HG03064 (cell line): Measurements from ENCODE around the gene EPN3.

Experiments
- ATAC-seq: cut with Tn5 transposase; IDR thresholded peaks from one replicate; pipeline ENCODE4 v1.9.1; 2021; ENCODE audit warnings: low read depth; ENCODE audit not compliant: unreplicated experiment

Gene EPN3

GRCh38 chr17:50532452-50533024 is at the start of gene EPN3:
EPN3 (plus strand) TSS chr17:50532735; CDS start chr17:50536557, 3,822 bp downstream.
- ATAC-seq, result no peak

- ATAC-seq, result no peak
Measured at GRCh38 chr17:50483266-50483665, 49.3 kb upstream of the EPN3 start.

- ATAC-seq, result no peak
Measured at GRCh38 chr17:50484386-50485155, 48.0 kb upstream of the EPN3 start.

GRCh38 chr17:50487213-50488096 is 45.1 kb upstream of the EPN3 start:
- no peak for ATAC-seq

GRCh38 chr17:50488880-50489279 is 43.7 kb upstream of the EPN3 start:
- no peak for ATAC-seq

GRCh38 chr17:50491505-50491904 is 41.0 kb upstream of the EPN3 start:
- no peak for ATAC-seq

- no peak for ATAC-seq
Measured at GRCh38 chr17:50492214-50492613, 40.3 kb upstream of the EPN3 start.

- ATAC-seq, result no peak
Measured at GRCh38 chr17:50493744-50494143, 38.8 kb upstream of the EPN3 start.

GRCh38 chr17:50495217-50495823 is 37.2 kb upstream of the EPN3 start:
- ATAC-seq, result no peak

GRCh38 chr17:50495918-50496317 is 36.6 kb upstream of the EPN3 start:
- no peak for ATAC-seq

GRCh38 chr17:50498021-50498874 is 34.3 kb upstream of the EPN3 start:
- no peak for ATAC-seq

GRCh38 chr17:50499270-50499669 is 33.3 kb upstream of the EPN3 start:
- no peak for ATAC-seq

- ATAC-seq, result no peak
Measured at GRCh38 chr17:50499721-50500120, 32.8 kb upstream of the EPN3 start.

- no peak for ATAC-seq
Measured at GRCh38 chr17:50501054-50501453, 31.5 kb upstream of the EPN3 start.

GRCh38 chr17:50502301-50502990 is 30.1 kb upstream of the EPN3 start:
- ATAC-seq, result no peak

- no peak for ATAC-seq
Measured at GRCh38 chr17:50505591-50506130, 26.9 kb upstream of the EPN3 start.

GRCh38 chr17:50506298-50506697 is 26.2 kb upstream of the EPN3 start:
- ATAC-seq, result no peak

GRCh38 chr17:50507871-50508572 is 24.5 kb upstream of the EPN3 start, which contains the start of gene MYCBPAP:
MYCBPAP (plus strand) TSS chr17:50508439; CDS start chr17:50508675, 236 bp downstream.
- no peak for ATAC-seq
